Thoracic aorta (tissue), 2 donors: Measurements from ENCODE around the gene CAMKK2. TPM values are rescaled to one million over a fixed set of nuclear protein-coding genes. Genes with fewer than 3 reads are reported as not detected.

Experiments
- ATAC-seq: fragments of 150-250 bp; one replicate; pipeline ENCODE4 v1.8.0; 2017; ENCODE audit warnings: low read depth; ENCODE audit not compliant: insufficient number of reproducible peaks, low FRiP score
- DNase-seq: peaks from one replicate; pipeline ENCODE4 v3.0.0-alpha.2; 2020; ENCODE audit warnings: low spot score
- H3K27ac ChIP-seq, 2 donors: fragments of 200-600 bp; sonication (generic); 1 replicate in 1 of 2; 2 replicates in 1 of 2; pipeline ENCODE4 v1.5.1; 2016; ENCODE audit warnings: mild to moderate bottlenecking in 2 of 2, moderate library complexity in 2 of 2
- H3K27me3 ChIP-seq: fragments of 200-600 bp; sonication (generic); replicated peaks from 2 replicates; pipeline ENCODE4 v1.6.0; 2016; ENCODE audit warnings: mild to moderate bottlenecking; ENCODE audit not compliant: insufficient read depth
- H3K36me3 ChIP-seq: fragments of 200-600 bp; sonication (generic); one replicate; pipeline ENCODE4 v1.5.1; 2016
- H3K4me1 ChIP-seq, 2 donors: fragments of 200-600 bp; sonication (generic); 1 replicate in 1 of 2; 2 replicates in 1 of 2; pipeline versions ENCODE4 v1.5.1 to v1.6.0; 2016; ENCODE audit warnings: low read depth in 2 of 2, mild to moderate bottlenecking in 1 of 2; ENCODE audit not compliant: control insufficient read depth in 1 of 2
- H3K4me3 ChIP-seq: fragments of 200-600 bp; sonication (generic); 2 replicates; pipeline ENCODE4 v1.5.1; 2016; ENCODE audit warnings: mild to moderate bottlenecking
- H3K9me3 ChIP-seq: fragments of 200-600 bp; sonication (generic); 2 replicates; pipeline ENCODE4 v1.5.1; 2016
- CTCF ChIP-seq: fragments of 200-600 bp; sonication (generic); IDR thresholded peaks from one replicate; pipeline ENCODE4 v1.5.1; 2019; ENCODE audit warnings: antibody characterized with exemption
- total RNA-seq, 2 donors: library from RNA; depleted of rRNA; stranded (reverse); fragments of >200 nt; gene quantifications; one replicate each; pipeline versions ENCODE4 v1.1.0 to v1.2.3, GENCODE V29; 2016

CAMKK2 gene
- total RNA-seq, 2 donors from 2014 or later: 41.8 to 49.9 TPM

GRCh38 chr12:121264951-121265515 lies 31.5 kb downstream of the CAMKK2 start:
- no peaks in the 10 kb centered on the region for H3K9me3 ChIP-seq
- no peak overlapping the region for H3K27ac ChIP-seq
- H3K27me3 ChIP-seq: no peaks in the 10 kb centered on the region
- no peaks in the 10 kb centered on the region for H3K4me1 ChIP-seq
- H3K4me3 ChIP-seq: no peak overlapping the region
- TF ChIP-seq CTCF: no peak
- ATAC-seq (no peak), DNase-seq (no peak)
- H3K36me3 ChIP-seq: peaks cover 24% of the 10 kb centered on the region

- ATAC-seq: no peak
Measured at GRCh38 chr12:121264135-121264534, 32.4 kb downstream of the CAMKK2 start.

GRCh38 chr12:121263206-121263935 lies 33.1 kb downstream of the CAMKK2 start:
- no peak for DNase-seq
- H3K9me3 ChIP-seq: no peaks in the 10 kb centered on the region
- no peaks in the 10 kb centered on the region for H3K27me3 ChIP-seq
- no peaks in the 10 kb centered on the region for H3K4me1 ChIP-seq
- peaks cover 29% of the 10 kb centered on the region for H3K36me3 ChIP-seq
- no peak for ATAC-seq
- TF ChIP-seq CTCF: no peak
- H3K27ac ChIP-seq: no peak overlapping the region
- H3K4me3 ChIP-seq: no peak overlapping the region

More at GRCh38 chr12:121264135-121264534, 32.4 kb downstream of the CAMKK2 start:
- H3K27me3 ChIP-seq: no peaks in the 10 kb centered on the region
- DNase-seq: no peak
- H3K4me1 ChIP-seq: no peaks in the 10 kb centered on the region
- no peaks in the 10 kb centered on the region for H3K9me3 ChIP-seq
- no peak overlapping the region for H3K4me3 ChIP-seq
- no peak overlapping the region for H3K27ac ChIP-seq
- peaks cover 26% of the 10 kb centered on the region for H3K36me3 ChIP-seq
- TF ChIP-seq CTCF: no peak

- Histone ChIP-seq H3K4me1 (no peaks in the 10 kb centered on the region), H3K9me3 (no peaks in the 10 kb centered on the region), H3K27ac (no peak overlapping the region), H3K4me3 (no peak overlapping the region), H3K27me3 (no peaks in the 10 kb centered on the region), H3K36me3 (peaks cover 28% of the 10 kb centered on the region)
- no peak for DNase-seq
- TF ChIP-seq CTCF: no peak
- no peak for ATAC-seq
Measured at GRCh38 chr12:121261398-121261797, 35.1 kb downstream of the CAMKK2 start.

GRCh38 chr12:121260091-121260490 lies 36.4 kb downstream of the CAMKK2 start:
- Histone ChIP-seq H3K27ac (no peak overlapping the region), H3K4me1 (no peaks in the 10 kb centered on the region), H3K36me3 (peaks cover 28% of the 10 kb centered on the region), H3K27me3 (no peaks in the 10 kb centered on the region), H3K9me3 (no peaks in the 10 kb centered on the region), H3K4me3 (no peak overlapping the region)
- no peak for TF ChIP-seq CTCF
- ATAC-seq (no peak), DNase-seq (no peak)
